Inferior parietal cortex (tissue), 1 donor: ENCODE results near the gene JOSD2.
"Not testable (repeated sequence)": the region's sequence is repeated elsewhere in the genome, so short reads cannot be mapped to it uniquely, and the experiment has no call there.

Source experiments
- DNase-seq: peaks from one replicate; pipeline ENCODE4 v3.0.0-alpha.2; 2016; ENCODE audit errors: extremely low spot score

Gene JOSD2

GRCh38 chr19:50547385-50548190 is 36.6 kb upstream of the JOSD2 start:
- no peak for DNase-seq

GRCh38 chr19:50546527-50547221 is 35.7 kb upstream of the JOSD2 start:
- no peak for DNase-seq

- DNase-seq: no peak
These were observed 32.0 kb upstream of the JOSD2 start for GRCh38 chr19:50542943-50543342.

GRCh38 chr19:50537769-50538230 is 26.8 kb upstream of the JOSD2 start:
- DNase-seq: peak; percentile 91

- no peak for DNase-seq
These were observed 26.3 kb upstream of the JOSD2 start for GRCh38 chr19:50537306-50537685.

- DNase-seq: no peak
These were observed 25.8 kb upstream of the JOSD2 start for GRCh38 chr19:50536662-50537305.

- no peak for DNase-seq
These were observed 24.7 kb upstream of the JOSD2 start for GRCh38 chr19:50535672-50536187.

- no peak for DNase-seq
These were observed 23.5 kb upstream of the JOSD2 start for GRCh38 chr19:50534478-50534877.

GRCh38 chr19:50532952-50533351 is 22.0 kb upstream of the JOSD2 start:
- no peak for DNase-seq

GRCh38 chr19:50531171-50531612 is 20.2 kb upstream of the JOSD2 start:
- DNase-seq: no peak

GRCh38 chr19:50528052-50528451 is 17.1 kb upstream of the JOSD2 start:
- DNase-seq: not testable (repeated sequence)

- no peak for DNase-seq
These were observed 11.9 kb upstream of the JOSD2 start for GRCh38 chr19:50522881-50523280.

- DNase-seq: no peak
These were observed 10.0 kb upstream of the JOSD2 start for GRCh38 chr19:50520822-50521465.

- DNase-seq: no peak
These were observed 8.1 kb upstream of the JOSD2 start for GRCh38 chr19:50519006-50519575.

GRCh38 chr19:50518091-50519005 is 7.4 kb upstream of the JOSD2 start:
- no peak for DNase-seq

GRCh38 chr19:50517704-50518075 is 6.7 kb upstream of the JOSD2 start:
- DNase-seq: no peak

GRCh38 chr19:50516964-50517703 is 6.1 kb upstream of the JOSD2 start:
- no peak for DNase-seq

- DNase-seq: no peak
These were observed 5.5 kb upstream of the JOSD2 start for GRCh38 chr19:50516456-50516855.

GRCh38 chr19:50515168-50515561 is 4.2 kb upstream of the JOSD2 start:
- DNase-seq: no peak
